Measurements from ENCODE around the gene INVS. TPM values are rescaled to one million over a fixed set of nuclear protein-coding genes. Genes with fewer than 3 reads are reported as not detected.
"Not testable (repeated sequence)": the region's sequence is repeated elsewhere in the genome, so short reads cannot be mapped to it uniquely, and the experiment has no call there.

The INVS gene
- total RNA-seq, 2 donors from 2014 or later: 37.8 to 46.8 TPM

- Histone ChIP-seq H3K4me1 (ENCODE audit: control insufficient read depth in 1 of 2, low read depth in 2 of 2) (no peaks in the 10 kb centered on the region), H3K27ac (no peak overlapping the region), H3K4me3 (no peak overlapping the region), H3K27me3 (replicated peaks; ENCODE audit: insufficient read depth) (no peaks in the 10 kb centered on the region), H3K36me3 (no peaks in the 10 kb centered on the region), H3K9me3 (no peaks in the 10 kb centered on the region)
- DNase-seq (ENCODE audit: low spot score) (no peak), ATAC-seq (ENCODE audit: insufficient number of reproducible peaks, low FRiP score, low read depth) (no peak)
- TF ChIP-seq CTCF (IDR thresholded peaks at IDR 0.05): no peak
These were observed 218.7 kb downstream of the INVS start for GRCh38 chr9:100317706-100318105.

DNA sequence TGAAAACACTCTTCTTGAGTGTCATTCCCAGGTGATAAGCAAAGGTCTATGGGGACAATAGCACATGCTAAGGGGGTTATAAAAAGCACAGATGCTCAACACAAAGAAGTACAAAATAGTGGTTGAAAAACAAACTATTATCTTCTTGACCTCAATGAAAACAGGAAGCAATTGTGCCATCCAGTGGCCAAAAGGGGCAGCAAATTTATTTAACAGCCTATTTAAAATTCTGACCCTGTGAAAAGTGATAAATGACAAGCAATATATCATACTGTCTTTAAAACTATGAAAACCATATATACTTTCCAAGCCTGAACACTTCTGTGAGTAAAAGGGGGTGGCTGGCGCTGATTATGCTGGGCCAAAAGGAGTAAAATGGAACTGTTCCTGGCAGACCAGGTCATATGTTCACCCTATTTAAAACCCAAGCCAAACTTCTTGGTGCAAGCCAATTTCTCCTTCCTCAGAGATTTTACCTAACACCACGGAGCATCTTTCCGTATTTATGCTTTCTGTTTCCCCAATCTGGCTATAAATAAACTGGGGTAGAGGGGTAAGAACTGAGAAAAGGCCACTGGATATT is 224.0 kb downstream of the INVS start:
- no peak for ATAC-seq (ENCODE audit: insufficient number of reproducible peaks, low FRiP score, low read depth)
- no peak for DNase-seq (ENCODE audit: low spot score)

DNA sequence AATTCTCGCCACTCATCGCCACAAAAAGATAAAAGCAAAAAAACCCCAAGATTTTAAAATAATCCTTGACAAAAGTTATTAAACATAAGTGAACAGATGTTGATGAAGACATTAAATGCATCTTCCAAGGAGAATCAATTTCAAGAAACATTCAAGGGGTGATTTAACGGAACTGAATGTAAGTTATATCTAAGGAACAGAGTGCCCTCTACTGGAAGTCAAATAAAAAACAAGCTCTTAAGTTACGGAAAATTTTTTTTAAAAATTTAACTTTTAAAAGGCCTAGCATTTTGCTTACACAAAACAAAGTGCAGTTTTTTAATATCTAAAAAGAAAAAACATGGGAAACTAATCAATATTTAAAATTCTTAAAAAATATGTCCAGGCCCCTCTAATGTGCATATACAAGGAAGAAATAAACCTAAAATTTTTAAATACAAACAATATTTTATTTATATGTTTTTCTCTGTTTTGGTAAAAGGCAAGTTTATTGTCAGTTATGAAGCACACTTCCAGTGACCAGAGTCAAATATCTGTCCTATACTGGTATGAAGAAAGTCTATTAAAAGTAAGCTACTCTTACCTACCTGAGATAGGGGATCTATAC is 225.7 kb downstream of the INVS start:
- H3K4me1 ChIP-seq (ENCODE audit: control insufficient read depth in 1 of 2, low read depth in 2 of 2): no peaks in the 10 kb centered on the region

More for the DNA sequence above, 224.0 kb downstream of the INVS start:
- H3K4me1 ChIP-seq (ENCODE audit: control insufficient read depth in 1 of 2, low read depth in 2 of 2): no peaks in the 10 kb centered on the region
- no peaks in the 10 kb centered on the region for H3K27me3 ChIP-seq (replicated peaks; ENCODE audit: insufficient read depth)
- no peaks in the 10 kb centered on the region for H3K9me3 ChIP-seq
- H3K27ac ChIP-seq: no peak overlapping the region
- no peak overlapping the region for H3K4me3 ChIP-seq
- peak; percentile 58 for TF ChIP-seq CTCF (IDR thresholded peaks at IDR 0.05)
- H3K36me3 ChIP-seq: no peaks in the 10 kb centered on the region

GRCh38 chr9:100338736-100339135 is 239.7 kb downstream of the INVS start:
- H3K4me1 ChIP-seq (ENCODE audit: control insufficient read depth in 1 of 2, low read depth in 2 of 2); H3K4me3 ChIP-seq; H3K27ac ChIP-seq; H3K9me3 ChIP-seq; ATAC-seq (ENCODE audit: insufficient number of reproducible peaks, low FRiP score, low read depth); H3K36me3 ChIP-seq; H3K27me3 ChIP-seq (replicated peaks; ENCODE audit: insufficient read depth); DNase-seq (ENCODE audit: low spot score): not testable (repeated sequence)

More for the DNA sequence above, 225.7 kb downstream of the INVS start:
- Histone ChIP-seq H3K27me3 (replicated peaks; ENCODE audit: insufficient read depth) (no peaks in the 10 kb centered on the region), H3K27ac (no peak overlapping the region), H3K9me3 (no peaks in the 10 kb centered on the region), H3K4me3 (no peak overlapping the region), H3K36me3 (no peaks in the 10 kb centered on the region)
- ATAC-seq (ENCODE audit: insufficient number of reproducible peaks, low FRiP score, low read depth) (no peak), DNase-seq (ENCODE audit: low spot score) (no peak)
- peak; percentile 45 for TF ChIP-seq CTCF (IDR thresholded peaks at IDR 0.05)

DNA sequence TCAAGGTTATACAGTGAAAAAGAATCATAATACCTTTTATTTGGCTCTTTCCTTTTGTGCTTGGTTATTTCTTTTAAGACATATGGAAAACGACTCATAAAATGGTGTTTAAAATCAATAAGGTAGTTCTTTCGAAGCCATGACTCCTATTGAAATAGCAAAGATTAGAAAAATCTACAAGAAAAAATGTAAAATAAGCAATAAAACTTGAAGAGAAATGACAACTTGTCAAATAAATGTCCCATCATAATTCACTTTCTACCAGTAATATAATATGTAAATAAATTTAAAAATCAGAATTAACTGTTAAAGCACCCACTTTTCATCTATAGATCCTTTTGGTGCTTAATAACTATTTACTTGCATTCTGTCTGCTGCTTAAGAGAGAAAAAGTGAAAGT is 241.2 kb downstream of the INVS start:
- Histone ChIP-seq H3K27ac (no peak overlapping the region), H3K4me3 (no peak overlapping the region), H3K27me3 (replicated peaks; ENCODE audit: insufficient read depth) (no peaks in the 10 kb centered on the region), H3K9me3 (no peaks in the 10 kb centered on the region), H3K36me3 (peaks cover 8% of the 10 kb centered on the region), H3K4me1 (ENCODE audit: control insufficient read depth in 1 of 2, low read depth in 2 of 2) (no peaks in the 10 kb centered on the region)
- ATAC-seq (ENCODE audit: insufficient number of reproducible peaks, low FRiP score, low read depth) (no peak), DNase-seq (ENCODE audit: low spot score) (no peak)
- TF ChIP-seq CTCF (IDR thresholded peaks at IDR 0.05): no peak

- Histone ChIP-seq H3K27ac (no peak overlapping the region), H3K4me3 (no peak overlapping the region), H3K27me3 (replicated peaks; ENCODE audit: insufficient read depth) (no peaks in the 10 kb centered on the region), H3K36me3 (peaks cover 8% of the 10 kb centered on the region), H3K4me1 (ENCODE audit: control insufficient read depth in 1 of 2, low read depth in 2 of 2) (no peaks in the 10 kb centered on the region), H3K9me3 (no peaks in the 10 kb centered on the region)
- TF ChIP-seq CTCF (IDR thresholded peaks at IDR 0.05): no peak
- no peak for DNase-seq (ENCODE audit: low spot score)
- no peak for ATAC-seq (ENCODE audit: insufficient number of reproducible peaks, low FRiP score, low read depth)
These were observed 242.8 kb downstream of the INVS start for GRCh38 chr9:100341889-100342288.
